GM19372 (cell line): ENCODE measurements around the gene MARVELD3.
"Not testable (repeated sequence)": the region's sequence is repeated elsewhere in the genome, so short reads cannot be mapped to it uniquely, and the experiment has no call there.

Experiments
- ATAC-seq: cut with Tn5 transposase; IDR thresholded peaks from one replicate; pipeline ENCODE4 v1.9.1; 2021; ENCODE audit warnings: mild to moderate bottlenecking, low read depth, moderate library complexity; ENCODE audit not compliant: unreplicated experiment

Gene MARVELD3

GRCh38 chr16:71626018-71626857, at the start of gene MARVELD3:
TSS of gene MARVELD3 (plus strand) at chr16:71626184. CDS start at chr16:71626230, 46 bp downstream.
- no peak for ATAC-seq

GRCh38 chr16:71576971-71577370, 49.0 kb upstream of the MARVELD3 start, which contains the start of gene TAT:
TSS of gene TAT (minus strand) at chr16:71577092. CDS start at chr16:71576415, 677 bp downstream.
- no peak for ATAC-seq

- not testable (repeated sequence) for ATAC-seq
These were observed 43.5 kb upstream of the MARVELD3 start for GRCh38 chr16:71582553-71582848.

GRCh38 chr16:71584543-71585317, 41.3 kb upstream of the MARVELD3 start:
- ATAC-seq: no peak

- no peak for ATAC-seq
These were observed 40.7 kb upstream of the MARVELD3 start for GRCh38 chr16:71585318-71585703.

- ATAC-seq: not testable (repeated sequence)
These were observed 36.6 kb upstream of the MARVELD3 start for GRCh38 chr16:71589334-71589733.

GRCh38 chr16:71590071-71590470, 35.9 kb upstream of the MARVELD3 start:
- ATAC-seq: not testable (repeated sequence)

GRCh38 chr16:71590584-71590983, 35.4 kb upstream of the MARVELD3 start:
- ATAC-seq: no peak

- ATAC-seq: no peak
These were observed 34.1 kb upstream of the MARVELD3 start for GRCh38 chr16:71591917-71592316.

GRCh38 chr16:71593048-71593999, 32.7 kb upstream of the MARVELD3 start:
- no peak for ATAC-seq

- ATAC-seq: no peak
These were observed 31.9 kb upstream of the MARVELD3 start for GRCh38 chr16:71594000-71594646.

- not testable (repeated sequence) for ATAC-seq
These were observed 30.6 kb upstream of the MARVELD3 start for GRCh38 chr16:71595340-71595826.

- ATAC-seq: not testable (repeated sequence)
These were observed 27.6 kb upstream of the MARVELD3 start for GRCh38 chr16:71598426-71598825.

GRCh38 chr16:71600822-71601221, 25.2 kb upstream of the MARVELD3 start:
- ATAC-seq: no peak

GRCh38 chr16:71609066-71609465, 16.9 kb upstream of the MARVELD3 start:
- no peak for ATAC-seq

GRCh38 chr16:71610447-71610846, 15.5 kb upstream of the MARVELD3 start:
- no peak for ATAC-seq

GRCh38 chr16:71610936-71611871, 14.8 kb upstream of the MARVELD3 start:
- ATAC-seq: peak; percentile 53

GRCh38 chr16:71614956-71615355, 11.0 kb upstream of the MARVELD3 start:
- ATAC-seq: not testable (repeated sequence)

GRCh38 chr16:71618429-71618828, 7.6 kb upstream of the MARVELD3 start:
- ATAC-seq: no peak
